ENCODE data around the gene MATN1. TPM values are rescaled to one million over a fixed set of nuclear protein-coding genes. Genes with fewer than 3 reads are reported as not detected.
A peak's percentile ranks its signal among the peaks of the same experiment; 100 is the strongest.

The MATN1 gene
- total RNA-seq, 4 donors from 2014 or later: 0.46 to 1.7 TPM; not detected in 2

- peak overlapping the region; percentile 99 to 100 for H3K27ac ChIP-seq
- TF ChIP-seq POLR2A (IDR thresholded peaks at IDR 0.05): no peak
- TF ChIP-seq CTCF (IDR thresholded peaks at IDR 0.05): no peak
- no peaks in the 10 kb centered on the region for H3K36me3 ChIP-seq
- no peak for DNase-seq
- peaks cover 0 to 5% of the 10 kb centered on the region in 2 donors for H3K9me3 ChIP-seq
- intact Hi-C loops (cut with DNase I; ENCODE audit: low total_unique reads): loop anchor here (5.0 to 10.0 kb wide), 3 partner anchors 58 to 1485 kb away; partner anchors contain the start of genes MECR and PTPRU
- no peaks in the 10 kb centered on the region for H3K27me3 ChIP-seq
- H3K4me3 ChIP-seq: peak overlapping the region; percentile 53 to 80
- H3K4me1 ChIP-seq: no peaks in the 10 kb centered on the region
Measured at GRCh38 chr1:30719406-30720270, 3.7 kb downstream of the MATN1 start.

- DNase-seq: peak; percentile 84 to 86
- Histone ChIP-seq H3K27ac (peak overlapping the region; percentile 99 to 100), H3K4me1 (no peaks in the 10 kb centered on the region), H3K9me3 (peaks cover 0 to 5% of the 10 kb centered on the region in 2 donors), H3K4me3 (peak overlapping the region; percentile 53 to 80), H3K27me3 (no peaks in the 10 kb centered on the region), H3K36me3 (no peaks in the 10 kb centered on the region)
- intact Hi-C loops (cut with DNase I; ENCODE audit: low total_unique reads): loop anchor here (10.0 kb wide), 1 partner anchor 1484 kb away; the partner anchor contains the start of genes MECR and PTPRU
- peak; percentile 98 to 99 (median 98) for TF ChIP-seq CTCF (IDR thresholded peaks at IDR 0.05)
- peak; percentile 96 to 98 for TF ChIP-seq POLR2A (IDR thresholded peaks at IDR 0.05)
Measured at GRCh38 chr1:30718636-30719405, 4.6 kb downstream of the MATN1 start.

- TF ChIP-seq CTCF (IDR thresholded peaks at IDR 0.05) (no peak), POLR2A (IDR thresholded peaks at IDR 0.05) (peak in 1 of 2 donors; percentile 57)
- H3K27me3 ChIP-seq: no peaks in the 10 kb centered on the region
- peaks cover 0 to 5% of the 10 kb centered on the region in 2 donors for H3K9me3 ChIP-seq
- no peaks in the 10 kb centered on the region for H3K4me1 ChIP-seq
- peak overlapping the region; percentile 99 to 100 for H3K27ac ChIP-seq
- H3K4me3 ChIP-seq: peak overlapping the region; percentile 9 to 29
- intact Hi-C loops (cut with DNase I; ENCODE audit: low total_unique reads): loop anchor here (10.0 kb wide), 1 partner anchor 1483 kb away; the partner anchor contains the start of genes MECR and PTPRU
- DNase-seq: peak; percentile 99
- no peaks in the 10 kb centered on the region for H3K36me3 ChIP-seq
Measured at GRCh38 chr1:30718091-30718635, 5.2 kb downstream of the MATN1 start.

GRCh38 chr1:30716646-30717045 is 6.7 kb downstream of the MATN1 start:
- no peak overlapping the region for H3K4me3 ChIP-seq
- intact Hi-C loops (cut with DNase I; ENCODE audit: low total_unique reads): loop anchor here (10.0 kb wide), 1 partner anchor 1482 kb away; the partner anchor contains the start of genes MECR and PTPRU
- no peaks in the 10 kb centered on the region for H3K4me1 ChIP-seq
- DNase-seq: peak in 1 of 2 donors; percentile 29
- no peak for TF ChIP-seq CTCF (IDR thresholded peaks at IDR 0.05)
- no peak for TF ChIP-seq POLR2A (IDR thresholded peaks at IDR 0.05)
- no peaks in the 10 kb centered on the region for H3K27me3 ChIP-seq
- no peak overlapping the region for H3K27ac ChIP-seq
- peaks cover 0 to 5% of the 10 kb centered on the region in 2 donors for H3K9me3 ChIP-seq
- no peaks in the 10 kb centered on the region for H3K36me3 ChIP-seq

All from uterus (tissue), 4 donors.